Dermis microvascular lymphatic vessel endothelial cell (primary cell): ENCODE data around the gene SH3PXD2A. TPM values are rescaled to one million over a fixed set of nuclear protein-coding genes. Genes with fewer than 3 reads are reported as not detected.
"Not testable (repeated sequence)": the region's sequence is repeated elsewhere in the genome, so short reads cannot be mapped to it uniquely, and the experiment has no call there.

ENCODE experiments used
- DNase-seq, 2 donors: peaks; one replicate each; pipeline versions ENCODE4 v3.0.0 to v3.0.0-alpha.2; 2010; ENCODE audit warnings: low read depth in 2 of 2
- total RNA-seq: library from RNA; depleted of rRNA; stranded (reverse); fragments of >200 nt; gene quantifications from 2 replicates; pipeline ENCODE4 v1.2.1, GENCODE V29; 2014

SH3PXD2A gene
- total RNA-seq, 1 donor from 2014 or later: 2.6 TPM

GRCh38 chr10:103667356-103667755 lies 188.0 kb downstream of the SH3PXD2A start:
- DNase-seq: no peak

GRCh38 chr10:103666762-103667150 lies 188.6 kb downstream of the SH3PXD2A start:
- no peak for DNase-seq

- peak in 1 of 2 donors; percentile 20 for DNase-seq
Observed at GRCh38 chr10:103666087-103666761, 189.2 kb downstream of the SH3PXD2A start.

GRCh38 chr10:103665162-103665889 lies 190.1 kb downstream of the SH3PXD2A start:
- no peak for DNase-seq

GRCh38 chr10:103663802-103664201 lies 191.6 kb downstream of the SH3PXD2A start:
- DNase-seq: no peak

- no peak for DNase-seq
Observed at GRCh38 chr10:103663236-103663635, 192.1 kb downstream of the SH3PXD2A start.

GRCh38 chr10:103662704-103663103 lies 192.7 kb downstream of the SH3PXD2A start:
- DNase-seq: not testable (repeated sequence)

- no peak for DNase-seq
Observed at GRCh38 chr10:103661198-103661950, 194.0 kb downstream of the SH3PXD2A start.

GRCh38 chr10:103660364-103661197 lies 194.8 kb downstream of the SH3PXD2A start:
- no peak for DNase-seq

GRCh38 chr10:103659674-103660363 lies 195.6 kb downstream of the SH3PXD2A start:
- peak; percentile 37 to 39 for DNase-seq

GRCh38 chr10:103658049-103658577 lies 197.3 kb downstream of the SH3PXD2A start:
- DNase-seq: no peak

GRCh38 chr10:103657061-103657591 lies 198.2 kb downstream of the SH3PXD2A start:
- DNase-seq: no peak

- no peak for DNase-seq
Observed at GRCh38 chr10:103654925-103655324, 200.5 kb downstream of the SH3PXD2A start.

GRCh38 chr10:103653581-103654037 lies 201.8 kb downstream of the SH3PXD2A start:
- DNase-seq: no peak

- DNase-seq: no peak
Observed at GRCh38 chr10:103652599-103653281, 202.6 kb downstream of the SH3PXD2A start.

- no peak for DNase-seq
Observed at GRCh38 chr10:103651783-103652476, 203.4 kb downstream of the SH3PXD2A start.

GRCh38 chr10:103651333-103651732 lies 204.0 kb downstream of the SH3PXD2A start:
- no peak for DNase-seq

- DNase-seq: no peak
Observed at GRCh38 chr10:103649654-103650423, 205.5 kb downstream of the SH3PXD2A start.
